ENCODE data around the gene TNNI3K.

Gene TNNI3K

DNA sequence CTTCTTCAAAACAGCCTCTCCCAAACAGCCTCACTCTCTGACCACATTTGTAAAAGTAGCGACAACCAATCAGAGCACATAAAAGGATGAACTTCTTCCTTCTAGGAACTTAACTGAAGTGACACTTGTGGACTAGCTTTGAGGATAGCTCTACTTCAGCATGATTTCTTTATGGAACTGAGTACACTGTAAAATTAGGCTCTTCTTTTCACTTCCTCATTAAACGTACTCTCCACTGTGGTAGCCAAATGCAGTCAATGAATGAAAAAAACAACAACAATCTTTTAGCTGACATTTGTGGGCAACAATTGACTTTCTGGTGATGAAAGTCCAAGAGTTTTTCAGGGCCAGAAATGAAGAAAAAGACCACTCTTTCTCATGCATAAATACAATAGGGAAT, 267.7 kb downstream of the TNNI3K start:
- DNase-seq (ENCODE audit: low read depth): no peak

DNA sequence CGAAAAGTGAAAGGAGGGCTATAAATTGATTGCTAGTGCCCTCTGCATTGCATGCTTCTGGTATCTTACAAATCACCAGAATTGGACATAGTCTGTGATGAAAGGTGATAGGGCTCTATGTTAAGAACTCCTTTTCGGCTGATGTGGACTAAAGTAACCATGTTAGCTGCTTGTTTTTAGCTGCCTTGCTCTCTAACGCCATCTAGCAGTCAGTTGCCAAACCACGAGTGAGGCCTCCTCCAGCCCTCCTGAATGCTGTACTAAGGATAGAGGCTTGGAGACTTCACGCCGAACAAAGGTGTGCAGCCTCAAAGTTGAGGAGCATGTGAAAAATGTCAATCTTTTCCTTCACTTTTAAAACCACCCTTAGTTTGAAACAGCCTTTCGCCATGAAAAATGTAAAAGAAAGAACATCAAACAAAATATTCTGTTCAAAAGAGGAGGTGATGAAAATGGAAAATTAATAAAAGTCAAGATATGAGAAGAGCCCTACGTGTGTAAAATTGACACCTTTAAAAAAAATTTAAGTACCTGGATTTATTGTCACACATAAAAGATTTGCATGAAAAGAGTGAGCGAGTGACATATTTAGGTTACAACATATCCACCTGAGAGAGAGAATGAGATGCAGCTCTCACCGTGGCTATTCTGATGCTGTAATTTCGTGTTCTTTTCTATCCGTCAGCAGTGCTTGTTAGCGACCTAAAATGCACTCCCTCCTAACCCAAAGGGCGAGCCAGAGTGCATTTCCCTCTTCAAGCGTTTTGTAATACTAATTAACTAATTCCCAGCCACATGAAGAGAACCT, 269.1 kb downstream of the TNNI3K start:
- no peak for DNase-seq (ENCODE audit: low read depth)

DNA sequence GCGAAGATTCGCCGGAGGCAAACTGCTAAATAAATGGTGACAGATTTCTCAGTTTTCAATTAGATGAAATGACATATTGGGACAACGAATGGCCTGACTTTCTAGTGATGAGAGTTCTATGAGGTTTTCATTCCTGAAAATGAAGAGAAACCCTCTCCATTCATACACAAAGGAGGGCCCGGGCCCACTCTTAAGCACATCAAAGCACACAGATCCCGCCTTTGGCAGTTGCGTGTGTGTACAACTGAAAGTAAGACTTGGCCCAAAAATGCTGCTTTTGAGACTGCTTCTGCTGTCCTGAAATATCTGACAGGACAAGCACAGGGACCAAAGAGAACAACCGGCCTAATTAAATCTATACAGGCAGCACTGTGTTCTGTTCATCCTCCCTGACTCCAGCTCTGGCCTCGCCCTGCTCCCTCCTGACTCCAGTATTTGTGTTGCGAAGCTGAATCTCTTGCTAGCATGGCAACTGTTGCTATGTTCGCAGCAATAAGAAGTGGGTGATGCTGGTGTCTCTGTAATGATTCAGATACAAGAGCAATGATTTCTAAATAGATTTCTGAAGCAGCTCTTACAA, 269.8 kb downstream of the TNNI3K start:
- no peak for DNase-seq (ENCODE audit: low read depth)

DNA sequence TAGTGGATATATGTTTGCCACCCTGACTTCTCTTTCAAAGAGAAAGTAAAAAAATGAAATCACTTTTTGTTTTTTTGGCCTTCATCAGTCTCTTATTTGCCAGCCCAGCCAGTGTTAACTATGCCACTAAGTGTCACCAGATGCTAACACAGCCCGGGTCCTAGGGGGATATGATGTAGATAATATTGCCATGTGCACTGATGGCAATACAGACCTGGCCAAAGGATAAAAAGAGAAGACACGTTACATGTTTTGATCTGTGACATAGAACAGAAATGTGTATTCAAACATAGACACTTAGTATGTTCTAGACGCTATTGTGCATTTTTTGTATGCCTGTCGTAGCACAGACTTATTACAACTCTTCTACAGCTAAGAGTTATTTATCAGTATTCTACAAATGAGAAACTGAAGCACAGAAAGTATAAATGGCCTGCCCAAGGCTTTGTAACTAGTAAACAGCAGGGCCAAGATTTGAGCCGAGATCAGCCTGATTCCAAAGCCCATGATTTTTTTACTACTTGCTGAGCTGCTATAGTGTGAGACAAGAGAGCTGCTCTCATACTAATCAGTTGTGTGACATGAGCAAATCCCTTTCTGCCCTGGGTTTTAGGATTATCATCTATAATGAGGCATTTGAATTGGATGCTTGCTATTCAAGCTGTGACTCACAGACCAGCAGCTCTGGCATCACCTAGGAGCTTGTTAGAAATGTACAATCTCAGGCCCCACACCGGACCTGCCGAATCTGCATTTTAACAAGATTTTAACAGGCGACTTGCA, 270.9 kb downstream of the TNNI3K start:
- DNase-seq (ENCODE audit: low read depth): no peak

DNA sequence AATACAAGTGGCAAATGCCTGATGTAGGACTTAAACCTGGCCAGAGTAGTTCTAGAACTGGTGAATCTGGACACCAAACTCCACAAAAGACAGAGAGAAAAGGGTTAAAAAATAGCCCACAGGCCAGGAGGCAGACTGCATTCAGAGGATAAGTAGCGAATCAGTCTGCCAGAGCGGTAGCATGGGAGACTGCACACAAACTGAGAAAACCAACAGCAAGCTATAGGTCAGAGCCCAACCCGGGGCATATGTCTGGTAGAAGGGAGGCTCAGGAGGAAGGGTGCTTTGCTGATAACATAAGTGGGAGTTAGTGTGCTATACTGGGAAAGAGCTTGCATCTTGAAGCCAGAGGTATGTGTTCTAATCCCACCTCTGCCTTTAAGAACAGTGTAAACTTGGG, 273.3 kb downstream of the TNNI3K start:
- DNase-seq (ENCODE audit: low read depth): no peak

DNA sequence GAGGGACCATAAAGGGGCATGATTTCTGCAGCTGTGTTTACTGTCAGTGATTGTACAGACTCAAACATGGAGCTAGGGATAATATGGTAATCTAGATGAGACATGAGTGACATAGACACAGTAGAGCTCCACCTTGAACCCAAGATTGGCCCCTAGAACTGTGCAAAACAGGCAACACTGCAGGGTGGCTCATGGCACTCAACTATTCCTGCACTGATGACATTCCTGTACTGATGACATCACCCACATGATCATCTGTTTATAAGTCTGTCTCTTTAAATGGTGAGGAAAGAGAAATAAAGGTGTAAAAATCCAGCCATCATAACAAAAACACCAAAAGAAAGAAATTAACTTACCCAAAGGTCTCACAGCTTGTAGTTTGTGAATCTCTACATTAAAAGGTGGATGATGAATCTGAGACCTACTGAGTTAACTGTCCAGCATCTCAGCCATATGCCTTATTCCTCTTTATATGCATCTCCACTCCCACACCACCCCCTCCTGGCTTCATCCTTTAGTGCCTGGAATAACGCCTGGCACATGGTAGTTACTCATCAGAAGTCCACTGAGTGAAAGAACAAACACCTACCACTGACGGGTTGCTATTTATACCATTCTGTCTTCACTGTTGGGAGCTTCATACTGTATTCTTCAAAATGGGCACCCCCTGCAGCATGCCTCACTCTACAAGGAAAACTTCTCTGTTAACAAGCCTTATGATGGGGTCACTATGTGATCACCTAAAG, 277.2 kb downstream of the TNNI3K start, which contains the start of gene LRRC53:
TSS of gene LRRC53 (minus strand) at position 442 of the 746 bp plus-strand sequence. CDS start 29,262 bp downstream, outside the sequence.
- no peak for DNase-seq (ENCODE audit: low read depth)

DNA sequence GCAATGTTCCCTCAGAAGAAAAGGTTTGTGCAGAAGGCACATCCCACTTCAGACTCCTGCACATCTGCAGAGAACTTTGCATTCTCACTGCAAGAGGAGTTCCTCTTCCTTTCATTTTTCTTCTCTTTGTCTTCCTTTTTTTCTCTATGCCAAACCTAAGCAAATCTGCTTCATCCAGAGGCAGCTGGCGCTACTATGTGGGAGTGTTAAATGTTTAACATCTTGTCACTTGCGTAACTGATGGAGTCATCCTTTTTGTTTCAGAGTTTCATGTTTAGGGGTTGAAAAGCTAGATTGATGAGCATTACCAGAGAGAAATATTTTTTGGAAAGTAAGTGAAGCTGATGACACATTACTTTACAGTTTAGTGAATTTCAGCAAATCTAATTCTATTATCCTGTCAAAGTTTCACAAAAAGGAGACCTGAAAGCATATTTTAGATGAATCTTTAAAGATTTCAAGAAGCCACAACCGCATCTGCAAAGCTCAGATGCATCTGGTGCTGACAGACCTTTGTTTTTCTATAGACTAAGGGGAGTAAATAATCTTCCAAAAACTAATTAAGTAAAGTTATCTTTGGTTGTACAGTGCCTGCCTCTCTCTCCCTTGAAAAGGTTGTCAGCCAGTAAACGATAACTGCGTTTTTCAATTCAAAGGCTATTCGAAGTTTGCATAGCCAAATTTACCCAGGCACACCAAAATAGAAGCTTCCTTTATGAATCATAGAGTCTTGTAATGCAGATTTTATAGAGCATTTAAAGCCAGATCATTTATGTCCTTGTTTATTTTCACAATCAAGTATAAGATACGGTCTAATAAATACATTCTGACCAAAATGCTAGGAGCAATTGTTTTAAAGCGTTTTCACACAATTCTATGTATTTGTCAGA, 278.5 kb downstream of the TNNI3K start:
- no peak for DNase-seq (ENCODE audit: low read depth)

DNA sequence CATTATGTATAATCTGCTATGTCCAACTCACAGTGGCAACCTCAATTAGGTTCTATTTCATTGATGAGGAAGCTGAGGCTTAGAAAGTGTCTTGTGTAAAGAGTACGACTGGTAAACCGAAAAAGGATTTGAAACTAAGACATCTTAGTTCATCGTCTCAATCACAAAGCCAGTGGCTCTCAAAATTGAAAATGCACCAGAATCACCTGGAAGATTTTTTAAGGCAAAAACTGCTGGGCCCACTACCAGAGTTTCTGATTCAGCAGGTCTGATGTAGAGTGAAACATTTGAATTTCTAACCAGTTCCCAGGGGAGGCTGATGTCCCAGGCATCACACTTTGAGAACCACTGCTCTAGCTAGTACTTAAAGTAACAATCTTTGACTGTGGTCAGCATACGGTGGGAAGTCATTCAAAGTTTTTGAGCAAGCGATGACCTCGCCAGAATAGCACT, 282.4 kb downstream of the TNNI3K start:
- no peak for DNase-seq (ENCODE audit: low read depth)

DNA sequence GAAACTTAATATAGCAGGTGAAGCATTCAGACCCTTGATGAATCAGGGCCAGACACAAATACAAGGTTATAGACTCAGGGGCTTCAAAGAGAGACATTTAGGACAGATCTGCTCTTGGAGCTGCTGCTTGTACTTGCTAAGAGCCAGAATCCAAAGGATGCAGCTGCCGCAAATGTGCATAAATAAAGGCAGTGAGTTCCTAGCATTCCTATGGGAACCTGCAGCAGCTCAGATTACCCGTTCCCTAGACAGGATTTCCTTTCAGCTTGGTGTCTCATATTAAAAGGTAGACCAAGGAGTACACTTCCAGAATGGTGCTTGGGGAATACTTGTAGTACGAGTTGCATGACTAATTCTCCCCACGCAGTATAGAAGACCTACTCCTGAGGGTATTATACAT, 287.0 kb downstream of the TNNI3K start:
- no peak for DNase-seq (ENCODE audit: low read depth)

DNA sequence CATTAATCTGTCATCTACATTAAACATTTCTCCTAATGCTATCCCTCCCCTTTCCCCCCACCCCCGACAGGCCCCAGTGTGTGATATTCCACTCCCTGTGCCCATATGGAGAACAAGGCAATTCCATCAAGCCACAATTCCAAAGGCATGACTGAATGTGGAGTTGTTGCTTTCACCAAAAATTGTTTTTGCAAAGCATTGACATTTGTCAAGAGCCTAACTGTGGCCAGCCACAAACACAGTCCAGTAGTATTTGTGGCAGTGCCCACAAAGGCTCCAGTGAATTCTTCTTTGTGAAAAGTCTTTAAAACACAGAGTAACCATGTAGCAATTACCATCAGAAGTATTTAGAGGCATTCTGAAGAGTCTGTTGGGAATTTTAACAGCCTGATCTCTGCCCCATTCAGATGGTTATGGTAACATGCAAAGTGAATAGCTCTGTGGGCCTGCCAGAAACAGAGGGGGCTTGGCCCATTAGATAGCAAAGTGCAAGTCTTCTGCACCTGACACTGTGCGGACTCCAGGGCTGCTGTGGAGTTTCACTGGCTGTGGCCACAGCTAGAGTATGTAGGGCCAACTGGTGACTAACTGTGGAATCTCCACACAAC, 288.8 kb downstream of the TNNI3K start:
- DNase-seq (ENCODE audit: low read depth): no peak

DNA sequence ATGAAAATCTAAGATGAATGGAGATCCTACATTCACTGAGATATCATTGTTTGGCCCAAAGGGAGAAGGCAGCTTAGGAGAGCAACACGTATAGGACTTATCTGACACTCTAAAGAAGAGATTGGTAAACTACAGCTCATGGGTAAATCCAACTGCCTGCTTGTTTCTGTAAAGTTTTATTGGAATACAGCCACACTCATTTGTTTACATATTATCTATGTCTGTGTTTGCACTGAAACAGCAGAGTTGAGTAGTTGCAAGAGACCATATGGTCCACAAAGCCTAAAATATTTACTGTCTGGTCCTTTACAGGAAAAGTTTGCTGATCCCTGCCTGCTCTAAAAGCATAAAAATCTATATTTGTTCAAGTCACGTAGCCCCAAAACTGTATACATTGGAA, 291.5 kb downstream of the TNNI3K start:
- DNase-seq (ENCODE audit: low read depth): no peak

DNA sequence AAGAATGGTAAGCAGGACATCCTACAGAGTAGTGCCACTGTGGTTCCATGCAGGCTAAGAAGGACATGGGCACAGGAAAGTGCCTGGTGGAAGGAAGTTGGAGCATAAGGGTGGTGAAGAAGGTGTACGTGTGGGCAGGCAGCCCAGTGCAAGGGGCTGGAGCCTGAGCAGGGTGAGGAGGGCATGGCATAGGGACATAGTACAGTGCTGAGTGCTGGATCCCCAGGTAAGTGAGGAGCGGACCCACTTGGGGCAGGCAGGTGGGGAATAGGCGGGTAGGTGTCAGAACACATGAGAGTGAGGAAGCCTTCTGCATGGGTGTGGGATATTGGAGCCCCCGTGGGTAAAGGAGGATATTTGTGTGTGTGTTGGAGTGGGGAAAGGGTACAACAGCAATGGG, 292.9 kb downstream of the TNNI3K start:
- no peak for DNase-seq (ENCODE audit: low read depth)

DNA sequence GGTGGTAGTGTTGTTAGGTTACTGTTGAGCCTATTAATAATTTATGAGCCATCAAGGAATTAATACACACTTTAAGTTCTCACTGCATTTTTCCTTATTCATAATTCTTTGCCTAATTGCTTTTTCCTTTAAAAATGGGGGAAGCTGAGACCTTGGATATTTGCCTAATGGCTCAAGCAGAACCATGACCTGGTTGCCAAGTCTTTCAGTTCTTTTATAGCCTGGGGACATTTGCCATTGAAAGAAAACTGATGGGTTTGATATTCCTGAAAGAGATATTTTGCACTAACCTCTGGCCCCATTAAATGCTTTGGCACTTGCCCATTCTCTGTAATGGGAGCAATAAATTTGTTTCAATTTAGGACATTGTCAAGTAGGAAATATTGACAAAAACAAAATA, 295.7 kb downstream of the TNNI3K start:
- no peak for DNase-seq (ENCODE audit: low read depth)

DNA sequence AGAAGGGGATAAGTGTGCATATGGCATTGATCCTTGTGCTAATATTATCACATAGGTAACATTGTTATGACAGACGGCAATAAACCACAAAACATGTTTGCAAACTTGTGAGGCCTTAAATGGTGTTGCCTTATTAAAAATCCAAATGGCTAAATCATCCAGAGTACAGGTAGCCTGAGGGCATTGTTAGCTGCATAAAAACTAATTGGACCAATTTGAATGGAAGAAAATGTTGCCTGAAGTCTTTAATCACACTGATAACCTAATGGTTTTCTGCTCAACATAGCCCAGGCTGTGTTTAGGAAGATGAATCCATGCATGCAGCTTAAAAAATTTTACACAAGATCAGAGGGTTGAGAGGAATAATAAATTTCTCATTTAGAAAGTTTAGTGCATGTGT, 296.6 kb downstream of the TNNI3K start:
- no peak for DNase-seq (ENCODE audit: low read depth)

DNA sequence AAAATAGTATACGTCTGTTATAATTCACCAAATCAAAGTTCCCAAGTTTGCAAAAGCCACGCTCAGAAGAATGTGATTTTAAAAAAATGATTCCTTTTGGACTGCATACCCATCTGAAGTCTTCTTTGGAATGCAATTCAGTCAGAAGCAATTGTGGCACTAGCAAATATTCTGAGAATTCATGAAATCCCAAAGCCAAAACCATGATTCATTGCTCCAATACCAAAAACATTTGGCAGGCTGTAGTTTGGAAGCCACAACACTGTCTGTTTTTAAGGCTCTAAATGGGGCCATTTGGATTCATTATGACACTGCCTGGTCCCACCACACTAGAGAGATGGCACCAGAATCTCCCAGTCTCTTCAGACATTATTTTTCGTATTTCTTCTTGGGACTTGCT, 299.1 kb downstream of the TNNI3K start:
- no peak for DNase-seq (ENCODE audit: low read depth)

DNA sequence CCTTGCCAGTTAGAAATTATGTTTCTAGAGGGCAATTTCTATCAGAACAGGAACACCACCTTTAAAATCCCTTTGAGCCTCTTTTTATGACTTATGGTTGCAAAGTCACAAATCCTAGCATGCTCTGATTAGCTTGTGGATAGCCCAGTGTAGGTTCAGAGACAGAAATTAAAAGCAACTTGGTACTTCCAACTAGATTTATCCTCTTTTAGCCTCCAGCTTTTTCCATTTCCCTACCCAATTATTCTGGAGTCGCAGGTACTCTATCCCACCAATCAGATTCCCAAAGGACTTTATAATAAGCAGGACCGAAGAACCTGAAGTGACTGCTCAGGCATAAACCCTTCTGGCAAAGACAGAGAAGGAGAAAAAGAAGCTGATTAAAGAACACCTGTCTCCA, 310.6 kb downstream of the TNNI3K start:
- no peak for DNase-seq (ENCODE audit: low read depth)

DNA sequence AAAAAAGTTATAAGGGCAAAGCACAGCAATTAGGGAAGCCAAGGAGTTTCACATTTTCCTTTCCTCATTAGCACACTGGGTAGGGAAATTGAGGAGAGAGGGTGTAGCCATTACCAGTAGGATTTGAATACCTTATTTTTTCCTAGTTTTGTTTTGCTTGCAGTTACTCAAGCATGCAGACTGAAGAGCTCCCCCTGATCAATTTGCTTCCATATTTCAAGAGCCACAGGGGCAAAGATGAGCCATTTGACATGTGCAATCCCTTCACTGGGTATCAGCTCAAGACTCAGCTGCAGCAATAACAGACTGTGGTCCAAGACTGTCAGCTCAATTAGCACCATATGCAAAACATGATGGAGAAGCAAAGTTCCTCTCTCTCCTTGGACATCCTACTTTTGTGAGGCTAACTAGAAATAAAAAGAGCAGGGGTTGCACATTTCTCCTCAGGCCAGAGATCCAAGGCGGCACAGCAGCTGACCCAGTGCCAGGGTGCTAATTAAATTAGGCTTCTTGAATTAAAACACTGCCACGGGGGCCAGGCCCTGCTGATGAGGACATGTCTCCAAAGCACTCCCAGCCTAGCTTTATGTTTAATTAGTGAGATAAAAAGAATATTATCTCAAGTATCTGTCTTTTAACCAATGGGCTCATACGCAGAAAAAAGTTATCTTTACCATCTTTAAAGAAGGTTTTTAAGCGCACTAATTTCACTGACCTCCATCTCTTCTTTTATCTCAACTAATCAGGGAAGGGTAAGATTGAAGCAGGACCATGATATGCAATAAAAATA, 314.0 kb downstream of the TNNI3K start:
- no peak for DNase-seq (ENCODE audit: low read depth)

DNA sequence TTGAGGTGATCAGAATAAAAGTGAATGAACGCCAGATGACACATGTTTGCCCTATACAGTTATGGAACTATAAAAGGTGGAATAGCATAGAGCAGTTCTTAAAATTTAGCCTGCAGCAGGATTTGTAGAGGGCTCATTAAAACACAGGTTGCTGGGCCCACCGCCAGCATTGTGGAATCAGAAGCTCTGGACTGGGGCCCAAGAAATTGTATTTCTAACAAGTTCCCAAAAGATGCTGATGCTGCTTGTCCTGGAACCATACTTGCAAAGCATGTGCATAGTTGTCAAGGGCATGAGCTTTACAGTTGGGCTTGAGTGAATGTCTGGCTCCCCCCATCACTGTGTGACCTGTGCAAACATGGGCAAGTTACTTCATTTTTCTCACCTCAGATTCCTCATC, 314.7 kb downstream of the TNNI3K start:
- DNase-seq (ENCODE audit: low read depth): no peak

DNA sequence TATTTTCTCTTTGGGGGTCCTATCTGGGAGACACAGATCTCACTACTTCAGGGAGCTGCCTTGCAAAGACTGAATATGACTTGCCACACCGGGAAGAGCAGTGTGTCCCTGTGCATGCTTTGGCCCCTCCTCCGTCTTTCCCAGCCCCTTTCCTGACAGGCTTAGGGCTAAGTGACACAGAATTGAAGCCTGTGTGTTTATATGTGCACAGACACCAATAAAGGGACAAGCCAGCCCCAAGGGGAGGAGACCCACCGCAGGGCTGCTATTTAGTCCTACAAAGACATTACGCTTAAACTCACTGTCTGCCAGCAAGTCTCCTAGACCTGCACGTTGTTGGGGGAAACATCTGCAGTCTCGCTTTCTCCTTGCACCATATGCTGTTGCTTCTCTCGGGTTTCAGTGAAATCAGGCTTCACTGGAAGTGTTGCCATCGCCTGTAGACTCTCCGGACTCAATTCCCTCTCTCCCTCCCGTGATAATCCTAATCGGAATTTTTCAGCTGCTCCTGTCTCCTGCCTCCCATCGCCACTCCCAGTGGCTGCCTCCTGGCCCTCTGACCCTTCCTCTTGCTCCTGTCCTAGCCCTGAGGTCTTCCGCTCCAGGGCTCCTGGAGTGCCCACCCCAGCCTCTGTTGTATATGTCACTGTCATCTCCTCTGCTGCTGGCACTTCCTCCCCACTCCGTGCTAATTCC, 335.8 kb downstream of the TNNI3K start:
- DNase-seq (ENCODE audit: low read depth): no peak

DNA sequence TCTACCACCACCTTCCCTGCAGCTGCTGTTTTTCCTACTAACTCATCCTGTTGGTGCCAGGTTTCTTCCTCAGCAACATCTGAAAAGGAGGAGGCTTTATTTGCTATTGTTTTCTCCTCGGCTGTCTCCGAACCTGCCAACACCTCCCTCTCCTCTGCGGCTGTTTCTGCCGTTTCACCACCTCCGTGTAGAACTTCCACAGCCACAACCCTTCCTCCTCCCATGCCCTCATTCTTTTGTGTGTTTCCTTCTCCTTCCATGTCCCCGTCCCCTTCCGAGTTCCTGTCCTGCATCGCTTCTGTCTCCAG, 336.3 kb downstream of the TNNI3K start:
- no peak for DNase-seq (ENCODE audit: low read depth)
